SK-N-SH (cell line): ENCODE data around the gene STX17. TPM values are rescaled to one million over a fixed set of nuclear protein-coding genes. Genes with fewer than 3 reads are reported as not detected.

Experiments
- CTCF ChIA-PET: fragments of 300-600, 350-600 bp; formaldehyde crosslinking; extraction: SDS; loops from one replicate; lab custom pipeline; 2021; lab: Yijun Ruan, JAX
- POLR2A ChIA-PET: fragments of 350-600 bp; sonication (Branson Sonifier 250); formaldehyde crosslinking; extraction: SDS; loops from one replicate; lab custom pipeline; 2020; ENCODE audit warnings: antibody characterized with exemption, inconsistent platforms; lab: Yijun Ruan, JAX
- DNase-seq: peaks from one replicate; pipeline ENCODE4 v3.0.0; 2012
- H2AFZ ChIP-seq: fragments of 200-600 bp; sonication (generic); 2 replicates; pipeline ENCODE4 v1.8.1; 2016; ENCODE audit warnings: antibody characterized with exemption, mild to moderate bottlenecking, low read depth
- H3F3A ChIP-seq: fragments of 200-600 bp; sonication (generic); replicated peaks from 2 replicates; pipeline ENCODE3; 2016; ENCODE audit warnings: antibody characterized with exemption, mild to moderate bottlenecking; ENCODE audit not compliant: insufficient read depth
- H3K27ac ChIP-seq, 2 experiments: fragments of 200-500 bp in 1 of 2; fragments of 200-600 bp in 1 of 2; sonication (Bioruptor generic) in 1 of 2; sonication (generic), shearing (Covaris generic) in 1 of 2; 2 replicates each; pipeline versions ENCODE4 v1.5.1 to v1.6.1; 2014 to 2016; ENCODE audit warnings: low read depth in 2 of 2, inconsistent platforms in 1 of 2, low read length in 1 of 2, mild to moderate bottlenecking in 1 of 2, mixed read lengths in 1 of 2
- H3K27me3 ChIP-seq: fragments of 200-600 bp; sonication (generic), shearing (Covaris generic); 2 replicates; pipeline ENCODE4 v1.6.1; 2016; ENCODE audit warnings: mixed run types; ENCODE audit not compliant: insufficient read depth
- H3K36me3 ChIP-seq, 2 experiments: fragments of 200-500 bp in 1 of 2; fragments of 200-600 bp in 1 of 2; sonication (Bioruptor generic) in 1 of 2; sonication (generic) in 1 of 2; replicated peaks in 1 of 2; 2 replicates each; pipeline versions ENCODE3 to v1.5.1; 2014 to 2016; ENCODE audit warnings: low read length in 1 of 2, mild to moderate bottlenecking in 1 of 2; ENCODE audit not compliant: insufficient read depth in 2 of 2, control insufficient read depth in 1 of 2
- H3K4me1 ChIP-seq, 2 experiments: fragments of 200-500 bp in 1 of 2; fragments of 200-600 bp in 1 of 2; sonication (Bioruptor generic) in 1 of 2; sonication (generic), shearing (Covaris generic) in 1 of 2; 2 replicates each; pipeline versions ENCODE4 v1.5.1 to v1.6.1; 2014 to 2016; ENCODE audit warnings: low read depth in 1 of 2, low read length in 1 of 2, mixed run types in 1 of 2; ENCODE audit not compliant: insufficient read depth in 2 of 2, control insufficient read depth in 1 of 2
- H3K4me2 ChIP-seq: fragments of 200-600 bp; sonication (generic), shearing (Covaris generic); 2 replicates; pipeline ENCODE4 v1.6.1; 2017; ENCODE audit warnings: mixed run types
- H3K4me3 ChIP-seq, 2 experiments: fragments of 200-500 bp in 1 of 2; fragments of 200-600 bp in 1 of 2; sonication (Bioruptor generic) in 1 of 2; sonication (generic), shearing (Covaris generic) in 1 of 2; 2 replicates each; pipeline versions ENCODE4 v1.5.1 to v1.8.1; 2014 to 2016; ENCODE audit warnings: low read depth in 2 of 2, inconsistent platforms in 1 of 2, low read length in 1 of 2, mild to moderate bottlenecking in 1 of 2, mixed read lengths in 1 of 2, moderate library complexity in 1 of 2
- H3K79me2 ChIP-seq: fragments of 200-600 bp; sonication (generic); 2 replicates; pipeline ENCODE4 v1.8.1; 2017; ENCODE audit warnings: mild to moderate bottlenecking; ENCODE audit not compliant: insufficient read depth
- H3K9ac ChIP-seq: fragments of 200-600 bp; sonication (generic); 2 replicates; pipeline ENCODE4 v1.6.1; 2017; ENCODE audit warnings: mixed run types
- H3K9me2 ChIP-seq: fragments of 200-600 bp; sonication (generic); 2 replicates; pipeline ENCODE4 v1.6.1; 2017; ENCODE audit warnings: mixed run types
- H3K9me3 ChIP-seq: fragments of 200-600 bp; sonication (generic); 2 replicates; pipeline ENCODE4 v1.6.1; 2017; ENCODE audit warnings: mixed run types, mild to moderate bottlenecking, moderate library complexity
- H4K20me1 ChIP-seq: fragments of 200-600 bp; sonication (generic); 2 replicates; pipeline ENCODE4 v1.6.1; 2017; ENCODE audit warnings: mild to moderate bottlenecking, mixed run types; ENCODE audit not compliant: insufficient read depth
- CHD2 ChIP-seq: fragments of 150-350 bp; IDR thresholded peaks from 2 replicates; pipeline ENCODE4 v1.6.1; 2018; ENCODE audit warnings: low read length; ENCODE audit not compliant: partially characterized antibody
- EP300 ChIP-seq, 2 experiments: IDR thresholded peaks; 2 replicates each; pipeline versions ENCODE4 v1.4.0 to v1.6.1; 2012; ENCODE audit warnings: borderline replicate concordance in 1 of 2, low read depth in 1 of 2, low read length in 1 of 2
- FOSL2 ChIP-seq: IDR thresholded peaks from 2 replicates; pipeline ENCODE4 v1.4.0; 2012; ENCODE audit warnings: low read depth, mild to moderate bottlenecking, moderate library complexity, borderline replicate concordance
- GATA2 ChIP-seq: sonication (generic); formaldehyde crosslinking; IDR thresholded peaks from 2 replicates; pipeline ENCODE4 v1.5.0; 2020; ENCODE audit warnings: mild to moderate bottlenecking, missing genetic modification reagents
- JUND ChIP-seq: IDR thresholded peaks from 2 replicates; pipeline ENCODE4 v1.4.0; 2012
- MAX ChIP-seq: IDR thresholded peaks from 2 replicates; pipeline ENCODE4 v1.4.0; 2012; ENCODE audit warnings: low read depth
- PBX3 ChIP-seq: IDR thresholded peaks from 2 replicates; pipeline ENCODE4; 2012
- REST ChIP-seq: IDR thresholded peaks from 2 replicates; pipeline ENCODE4 v1.6.1; 2012; ENCODE audit warnings: mild to moderate bottlenecking, low read depth, low read length, moderate library complexity
- RXRA ChIP-seq: IDR thresholded peaks from 2 replicates; pipeline ENCODE4 v1.4.0; 2012; ENCODE audit warnings: low read depth, mild to moderate bottlenecking, borderline replicate concordance
- TEAD4 ChIP-seq: IDR thresholded peaks from 2 replicates; pipeline ENCODE4 v1.4.0; 2012; ENCODE audit warnings: mild to moderate bottlenecking, borderline replicate concordance; ENCODE audit not compliant: insufficient read depth
- polyA plus RNA-seq, 3 experiments: library from polyadenylated mRNA; depleted of rRNA; stranded (reverse); fragments of >200 nt; gene quantifications; 2 replicates each; pipeline ENCODE4 v1.2.3, GENCODE V29; 2012
- TF ChIP-seq, protein P1 (sequence below): IDR thresholded peaks from 2 replicates; pipeline ENCODE4 v1.4.0; 2012; ENCODE audit warnings: low read depth, borderline replicate concordance

STX17 gene
- polyA plus RNA-seq, 1 of the 3 experiments (the other 2 are of a cell fraction) = 6.1 TPM

- DNase-seq = no peak
- no peak overlapping the region for H2AFZ ChIP-seq
- H3K9ac ChIP-seq = no peak overlapping the region
- no peaks in the 10 kb centered on the region for H3K9me2 ChIP-seq
- no peak overlapping the region for H3K27ac ChIP-seq
- H3F3A ChIP-seq = no peaks in the 10 kb centered on the region
- no peaks in the 10 kb centered on the region for H3K27me3 ChIP-seq
- peaks cover 10% of the 10 kb centered on the region for H3K9me3 ChIP-seq
- TF ChIP-seq, protein P1, sequence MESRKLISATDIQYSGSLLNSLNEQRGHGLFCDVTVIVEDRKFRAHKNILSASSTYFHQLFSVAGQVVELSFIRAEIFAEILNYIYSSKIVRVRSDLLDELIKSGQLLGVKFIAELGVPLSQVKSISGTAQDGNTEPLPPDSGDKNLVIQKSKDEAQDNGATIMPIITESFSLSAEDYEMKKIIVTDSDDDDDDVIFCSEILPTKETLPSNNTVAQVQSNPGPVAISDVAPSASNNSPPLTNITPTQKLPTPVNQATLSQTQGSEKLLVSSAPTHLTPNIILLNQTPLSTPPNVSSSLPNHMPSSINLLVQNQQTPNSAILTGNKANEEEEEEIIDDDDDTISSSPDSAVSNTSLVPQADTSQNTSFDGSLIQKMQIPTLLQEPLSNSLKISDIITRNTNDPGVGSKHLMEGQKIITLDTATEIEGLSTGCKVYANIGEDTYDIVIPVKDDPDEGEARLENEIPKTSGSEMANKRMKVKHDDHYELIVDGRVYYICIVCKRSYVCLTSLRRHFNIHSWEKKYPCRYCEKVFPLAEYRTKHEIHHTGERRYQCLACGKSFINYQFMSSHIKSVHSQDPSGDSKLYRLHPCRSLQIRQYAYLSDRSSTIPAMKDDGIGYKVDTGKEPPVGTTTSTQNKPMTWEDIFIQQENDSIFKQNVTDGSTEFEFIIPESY = no peak
- TF ChIP-seq GATA2 (CRISPR knock-in tag) = no peak
- no peak for TF ChIP-seq FOSL2
- TF ChIP-seq REST = no peak
- TF ChIP-seq TEAD4 = no peak
- no peak for TF ChIP-seq MAX
- no peak for TF ChIP-seq CHD2
- TF ChIP-seq EP300 (IDR thresholded peaks at IDR 0.05; ENCODE audit: borderline replicate concordance in 1 of 2, low read depth in 1 of 2, low read length in 1 of 2) = no peak
- no peak for TF ChIP-seq PBX3
- TF ChIP-seq RXRA = no peak
- TF ChIP-seq JUND = no peak
- H3K4me2 ChIP-seq = no peak overlapping the region
- ChIA-PET POLR2A (no interaction called here), CTCF (interaction anchor here (2.1 kb wide), 1 partner anchor 831 kb away, joined by 5 read pairs; no protein-coding TSS in a partner anchor)
- H3K36me3 ChIP-seq = peaks cover 52 to 60% of the 10 kb centered on the region in 2 experiments
- no peaks in the 10 kb centered on the region for H3K4me1 ChIP-seq
- H4K20me1 ChIP-seq = no peaks in the 10 kb centered on the region
- 0 out of 2 replicates have a peak, but pooled peaks cover 4% of the 10 kb centered on the region for H3K79me2 ChIP-seq
- H3K4me3 ChIP-seq = no peak overlapping the region
These were observed 108.4 kb downstream of the STX17 start for GRCh38 chr9:100014846-100015245.
